Measurements from ENCODE around the gene KIF19. TPM values are rescaled to one million over a fixed set of nuclear protein-coding genes. Genes with fewer than 3 reads are reported as not detected.
A peak's percentile ranks its signal among the peaks of the same experiment; 100 is the strongest.

KIF19 gene
- total and polyA plus RNA-seq, 2 of the 8 experiments (the other 6 are each of a cell fraction or from before 2014, with no cell fraction given): 0.52 to 0.77 TPM

DNA sequence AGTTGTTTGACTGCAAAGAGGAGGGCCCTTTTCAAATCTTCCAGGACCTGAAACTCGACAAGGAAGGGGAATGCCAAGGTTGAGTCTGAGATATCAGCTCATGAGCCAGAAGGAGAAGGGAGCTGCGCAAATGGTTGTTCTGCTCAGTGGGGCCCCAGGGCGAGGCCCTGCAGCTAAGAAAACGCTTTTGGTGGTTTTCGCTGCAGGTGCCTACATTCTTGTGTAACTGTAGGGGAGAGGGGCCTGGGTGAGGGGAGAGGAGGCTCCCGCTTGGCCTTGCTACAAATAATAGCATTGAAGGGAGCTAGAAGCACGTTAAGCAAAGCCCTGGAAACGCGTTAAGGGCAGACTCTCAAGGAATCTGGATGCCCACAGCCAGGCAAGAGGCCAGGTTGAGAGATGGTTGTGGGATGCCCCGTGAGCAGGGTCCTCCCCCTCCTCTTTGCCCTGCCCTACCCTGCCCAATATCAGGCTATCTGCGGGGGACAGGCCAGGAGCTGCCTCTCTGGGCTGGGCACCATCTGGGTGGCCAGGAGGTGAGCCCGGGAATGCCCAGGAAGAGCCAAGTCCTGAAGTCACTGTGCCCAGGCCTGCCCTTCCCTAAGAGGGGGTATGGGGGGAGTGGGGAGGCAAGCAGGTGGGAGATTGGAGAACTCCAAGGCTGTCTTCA is 63.2 kb downstream of the KIF19 start:
- 69% methylated on average over 12 of the region's 12 CpGs; no CpG with 5 or more reads in 1 of the 2 experiments for WGBS, 2 experiments (ENCODE audit: extremely low coverage in 1 of 2, insufficient coverage in 1 of 2, insufficient read length in 1 of 2, insufficient replicate concordance in 2 of 2, low coverage in 1 of 2, low lambda C conversion rate in 2 of 2, missing lambda C conversion rate in 1 of 2)
- CTCF ChIA-PET (ENCODE audit: partially characterized antibody): interaction anchor here (0.6 to 2.6 kb wide), 14 partner anchors 10 to 184 kb away, joined by 3 to 13 read pairs (median 4); partner anchors contain the start of gene GPR142
- H3K4me2 ChIP-seq (ENCODE audit: insufficient read depth in 1 of 2, low read depth in 2 of 2, low read length in 2 of 2): peak overlapping the region in 1 of 2 experiments; percentile 30; a peak in 1 of 4 replicates

More for the DNA sequence above, 63.2 kb downstream of the KIF19 start:
- DNase-seq (ENCODE audit: low read depth in 1 of 2, low spot score in 2 of 2) (no peak), FAIRE-seq (no peak)
- Histone ChIP-seq H4K91ac (replicated peaks; ENCODE audit: insufficient read length, low read length) (no peak overlapping the region), H3K79me1 (ENCODE audit: low read depth, low read length) (no peaks in the 10 kb centered on the region), H2AFZ (ENCODE audit: low read length) (peak overlapping the region; percentile 72; the same call in 1 of the 2 replicates), H3K4me1 (replicated peaks in 1 of 4; ENCODE audit: control insufficient read depth in 3 of 4, insufficient read depth in 4 of 4, low read length in 3 of 4) (peaks cover 5 to 20% (median 12%) of the 10 kb centered on the region in 4 experiments), H2BK15ac (ENCODE audit: low read length) (0 out of 2 replicates have a peak overlapping the region, but pooled peaks have one; percentile 46), H3K9ac (replicated peaks in 1 of 4; ENCODE audit: extremely low read depth in 1 of 4, low read depth in 3 of 4, low read length in 3 of 4) (no peak overlapping the region), H3K23me2 (ENCODE audit: low read depth, low read length) (no peaks in the 10 kb centered on the region), H2BK20ac (ENCODE audit: low read length) (no peak overlapping the region), H4K20me1 (replicated peaks in 1 of 2; ENCODE audit: control insufficient read depth in 1 of 2, insufficient read depth in 2 of 2, low read length in 2 of 2) (no peaks in the 10 kb centered on the region), H2BK120ac (replicated peaks; ENCODE audit: low read depth, low read length) (no peak overlapping the region), H3K79me2 (ENCODE audit: control insufficient read depth in 1 of 2, insufficient read depth in 2 of 2, low read length in 2 of 2) (no peaks in the 10 kb centered on the region), H2BK5ac (ENCODE audit: low read depth, low read length) (no peak overlapping the region), H3K23ac (ENCODE audit: insufficient read length) (no peak overlapping the region), H3K36me3 (ENCODE audit: control insufficient read depth in 2 of 4, insufficient read depth in 4 of 4, low read length in 3 of 4) (no peaks in the 10 kb centered on the region), H3K4me3 (ENCODE audit: extremely low read depth in 1 of 4, insufficient read depth in 2 of 4, low read depth in 3 of 4, low read length in 4 of 4) (no peak overlapping the region), H3K56ac (replicated peaks; ENCODE audit: insufficient read length, low read depth, low read length) (no peak overlapping the region), H2BK12ac (ENCODE audit: low read depth, low read length) (peak overlapping the region; percentile 50; the same call in 1 of the 2 replicates), H4K5ac (ENCODE audit: insufficient read length, low read depth, low read length) (no peak overlapping the region), H3K27me3 (replicated peaks in 1 of 4; ENCODE audit: control insufficient read depth in 3 of 4, extremely low read depth in 1 of 4, insufficient read depth in 3 of 4, low read length in 3 of 4) (no peaks in the 10 kb centered on the region; a peak in 1 of 7 replicates), H3K14ac (ENCODE audit: insufficient read length) (no peak overlapping the region), H3K9me3 (ENCODE audit: insufficient read depth in 2 of 2, low read depth in 1 of 2, low read length in 1 of 2) (no peaks in the 10 kb centered on the region), H2AK5ac (ENCODE audit: low read depth, low read length) (peak overlapping the region; percentile 39; the same call in 1 of the 2 replicates), H4K8ac (ENCODE audit: extremely low read depth, insufficient read depth, low read length) (no peak overlapping the region), H3K18ac (ENCODE audit: extremely low read depth, low read length) (no peak overlapping the region), H3K27ac (ENCODE audit: low read depth, low read length) (no peak overlapping the region), H3K4ac (replicated peaks; ENCODE audit: insufficient read length, low read depth, low read length) (no peak overlapping the region)
- no peak for TF ChIP-seq HDAC6 (IDR thresholded peaks at IDR 0.05; ENCODE audit: low read depth, low read length)
- no peak for TF ChIP-seq TBP (IDR thresholded peaks at IDR 0.05; ENCODE audit: low read depth, low read length)
- TF ChIP-seq, protein P1, sequence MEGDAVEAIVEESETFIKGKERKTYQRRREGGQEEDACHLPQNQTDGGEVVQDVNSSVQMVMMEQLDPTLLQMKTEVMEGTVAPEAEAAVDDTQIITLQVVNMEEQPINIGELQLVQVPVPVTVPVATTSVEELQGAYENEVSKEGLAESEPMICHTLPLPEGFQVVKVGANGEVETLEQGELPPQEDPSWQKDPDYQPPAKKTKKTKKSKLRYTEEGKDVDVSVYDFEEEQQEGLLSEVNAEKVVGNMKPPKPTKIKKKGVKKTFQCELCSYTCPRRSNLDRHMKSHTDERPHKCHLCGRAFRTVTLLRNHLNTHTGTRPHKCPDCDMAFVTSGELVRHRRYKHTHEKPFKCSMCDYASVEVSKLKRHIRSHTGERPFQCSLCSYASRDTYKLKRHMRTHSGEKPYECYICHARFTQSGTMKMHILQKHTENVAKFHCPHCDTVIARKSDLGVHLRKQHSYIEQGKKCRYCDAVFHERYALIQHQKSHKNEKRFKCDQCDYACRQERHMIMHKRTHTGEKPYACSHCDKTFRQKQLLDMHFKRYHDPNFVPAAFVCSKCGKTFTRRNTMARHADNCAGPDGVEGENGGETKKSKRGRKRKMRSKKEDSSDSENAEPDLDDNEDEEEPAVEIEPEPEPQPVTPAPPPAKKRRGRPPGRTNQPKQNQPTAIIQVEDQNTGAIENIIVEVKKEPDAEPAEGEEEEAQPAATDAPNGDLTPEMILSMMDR (IDR thresholded peaks at IDR 0.05; ENCODE audit: control extremely low read depth in 1 of 3, insufficient read depth in 1 of 3, low read depth in 1 of 3, low read length in 3 of 3): no peak
- no peak for TF ChIP-seq SP1 (IDR thresholded peaks at IDR 0.05; ENCODE audit: low read depth, low read length)
- POLR2A ChIA-PET (ENCODE audit: partially characterized antibody): no interaction called here

Data from H1 (cell line).